IPS-NIHi11 (cell line): Measurements from ENCODE around the gene FAM193B.

Experiments
- DNase-seq: peaks from one replicate; pipeline ENCODE4 v3.0.0; 2012; ENCODE audit warnings: mixed read lengths, low spot score

Gene FAM193B

GRCh38 chr5:177515580-177515979, 38.8 kb downstream of the FAM193B start:
- no peak for DNase-seq

- DNase-seq = no peak
Observed at GRCh38 chr5:177514541-177514940, 39.8 kb downstream of the FAM193B start.

GRCh38 chr5:177513500-177513899, 40.9 kb downstream of the FAM193B start:
- DNase-seq = no peak

- DNase-seq = no peak
Observed at GRCh38 chr5:177512736-177513380, 41.5 kb downstream of the FAM193B start.

- no peak for DNase-seq
Observed at GRCh38 chr5:177511796-177512675, 42.3 kb downstream of the FAM193B start.

GRCh38 chr5:177511181-177511580, 43.2 kb downstream of the FAM193B start:
- no peak for DNase-seq

GRCh38 chr5:177510567-177511053, 43.8 kb downstream of the FAM193B start:
- no peak for DNase-seq

GRCh38 chr5:177509991-177510566, 44.3 kb downstream of the FAM193B start:
- no peak for DNase-seq

- no peak for DNase-seq
Observed at GRCh38 chr5:177509381-177509951, 44.9 kb downstream of the FAM193B start, which contains the start of gene DOK3. Gene DOK3, minus strand, starts transcription at chr5:177509826. Its CDS starts 286 bp downstream, at chr5:177509540.

- no peak for DNase-seq
Observed at GRCh38 chr5:177508837-177509236, 45.5 kb downstream of the FAM193B start.

GRCh38 chr5:177508221-177508611, 46.1 kb downstream of the FAM193B start:
- DNase-seq = no peak

GRCh38 chr5:177507596-177508220, 46.7 kb downstream of the FAM193B start:
- no peak for DNase-seq

GRCh38 chr5:177507165-177507564, 47.2 kb downstream of the FAM193B start:
- DNase-seq = no peak

GRCh38 chr5:177505075-177505474, 49.3 kb downstream of the FAM193B start:
- no peak for DNase-seq

- DNase-seq = no peak
Observed at GRCh38 chr5:177504086-177505056, 50.0 kb downstream of the FAM193B start.

- no peak for DNase-seq
Observed at GRCh38 chr5:177503351-177504085, 50.8 kb downstream of the FAM193B start.

- DNase-seq = no peak
Observed at GRCh38 chr5:177502886-177503285, 51.5 kb downstream of the FAM193B start.

GRCh38 chr5:177501874-177502678, 52.3 kb downstream of the FAM193B start:
- no peak for DNase-seq
